SJSA1 (cell line): ENCODE data around the gene TMC1. TPM values are rescaled to one million over a fixed set of nuclear protein-coding genes. Genes with fewer than 3 reads are reported as not detected.
A peak's percentile ranks its signal among the peaks of the same experiment; 100 is the strongest.

ENCODE experiments used
- DNase-seq, 2 experiments: peaks; one replicate each; pipeline ENCODE4 v3.0.0-alpha.2; 2015 to 2020; ENCODE audit warnings: low spot score in 2 of 2, low read depth in 1 of 2
- H3K27ac ChIP-seq: fragments of 250-450 bp; sonication (Bioruptor Pico); 2 replicates; pipeline ENCODE4 v1.5.1; 2020; ENCODE audit warnings: mild to moderate bottlenecking, moderate library complexity
- H3K27me3 ChIP-seq: fragments of 250-450 bp; sonication (Bioruptor Pico); replicated peaks from 2 replicates; pipeline ENCODE4 v1.5.1; 2020; ENCODE audit warnings: mild to moderate bottlenecking, moderate library complexity
- H3K36me3 ChIP-seq: fragments of 250-450 bp; sonication (Bioruptor Pico); 2 replicates; pipeline ENCODE4 v1.5.1; 2020; ENCODE audit warnings: mild to moderate bottlenecking
- H3K4me1 ChIP-seq: fragments of 250-450 bp; sonication (Bioruptor Pico); replicated peaks from 2 replicates; pipeline ENCODE4 v1.6.1; 2021; ENCODE audit warnings: mild to moderate bottlenecking
- H3K4me3 ChIP-seq: fragments of 250-450 bp; sonication (Bioruptor Pico); 2 replicates; pipeline ENCODE4 v1.5.1; 2020; ENCODE audit warnings: mild to moderate bottlenecking
- H3K9me3 ChIP-seq: fragments of 250-450 bp; sonication (Bioruptor Pico); replicated peaks from 2 replicates; pipeline ENCODE4 v1.5.1; 2020; ENCODE audit warnings: mild to moderate bottlenecking
- total RNA-seq: library from RNA; depleted of rRNA; stranded (reverse); fragments of >200 nt; shearing (Covaris generic); gene quantifications from 2 replicates; pipeline ENCODE4 v1.2.3, GENCODE V29; 2014

TMC1 gene
- total RNA-seq, 1 experiment from 2014 or later = 0.84 TPM

- Histone ChIP-seq H3K9me3 (no peaks in the 10 kb centered on the region), H3K36me3 (no peaks in the 10 kb centered on the region), H3K4me3 (no peak overlapping the region), H3K27ac (no peak overlapping the region), H3K27me3 (no peaks in the 10 kb centered on the region), H3K4me1 (no peaks in the 10 kb centered on the region)
- no peak for DNase-seq
These were observed 286.5 kb downstream of the TMC1 start for GRCh38 chr9:72807765-72808445.

DNA sequence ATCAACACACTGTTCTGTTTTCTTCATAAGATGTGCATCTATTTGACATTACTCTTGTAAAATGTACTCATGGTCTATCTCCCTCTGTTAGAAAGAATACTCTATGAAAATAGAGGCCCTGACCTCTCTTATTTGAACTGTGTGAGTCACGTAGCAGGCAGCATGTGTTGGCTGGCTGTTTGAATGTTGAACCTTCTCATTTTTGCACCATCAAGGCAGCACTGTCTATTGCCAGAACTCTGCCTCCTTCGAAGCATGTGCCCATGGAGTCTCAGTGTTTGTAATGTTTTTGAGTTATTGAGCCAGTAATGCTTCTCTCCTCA lies 287.0 kb downstream of the TMC1 start:
- no peak overlapping the region for H3K4me3 ChIP-seq
- DNase-seq = no peak
- no peaks in the 10 kb centered on the region for H3K4me1 ChIP-seq
- no peaks in the 10 kb centered on the region for H3K9me3 ChIP-seq
- no peaks in the 10 kb centered on the region for H3K27me3 ChIP-seq
- no peak overlapping the region for H3K27ac ChIP-seq
- H3K36me3 ChIP-seq = no peaks in the 10 kb centered on the region

- no peak for DNase-seq
- H3K27me3 ChIP-seq = no peaks in the 10 kb centered on the region
- H3K36me3 ChIP-seq = no peaks in the 10 kb centered on the region
- H3K4me1 ChIP-seq = no peaks in the 10 kb centered on the region
- H3K27ac ChIP-seq = no peak overlapping the region
- no peaks in the 10 kb centered on the region for H3K9me3 ChIP-seq
- H3K4me3 ChIP-seq = no peak overlapping the region
These were observed 288.2 kb downstream of the TMC1 start for GRCh38 chr9:72809586-72809985.

DNA sequence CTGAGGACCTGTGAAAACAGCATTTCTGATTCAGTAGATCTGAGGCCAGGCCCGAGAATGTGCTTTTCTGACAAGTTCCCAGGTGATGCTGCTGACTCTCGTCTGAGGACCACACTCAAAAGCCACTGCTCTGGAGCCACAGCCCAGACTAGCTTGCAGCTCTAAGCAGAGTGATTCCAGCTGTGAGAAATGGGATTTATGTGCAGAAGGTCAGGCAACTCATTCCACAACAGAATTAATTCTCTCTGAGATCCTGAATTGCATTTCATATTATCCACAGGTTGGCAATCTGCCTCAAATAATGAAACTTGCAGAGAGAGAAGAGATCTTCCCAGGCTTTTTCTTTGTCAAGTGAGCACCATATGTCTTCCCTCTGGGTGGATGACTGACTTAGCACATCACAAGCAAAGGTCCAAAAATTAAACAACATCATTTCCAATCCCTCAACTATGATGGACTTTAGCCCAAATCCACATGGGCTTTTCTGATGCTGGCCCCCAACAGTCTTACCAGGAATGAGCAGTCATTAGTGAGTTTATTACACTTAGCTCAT lies 291.2 kb downstream of the TMC1 start:
- Histone ChIP-seq H3K9me3 (no peaks in the 10 kb centered on the region), H3K4me3 (no peak overlapping the region), H3K27me3 (no peaks in the 10 kb centered on the region), H3K36me3 (no peaks in the 10 kb centered on the region), H3K4me1 (no peaks in the 10 kb centered on the region), H3K27ac (no peak overlapping the region)
- DNase-seq = no peak

DNA sequence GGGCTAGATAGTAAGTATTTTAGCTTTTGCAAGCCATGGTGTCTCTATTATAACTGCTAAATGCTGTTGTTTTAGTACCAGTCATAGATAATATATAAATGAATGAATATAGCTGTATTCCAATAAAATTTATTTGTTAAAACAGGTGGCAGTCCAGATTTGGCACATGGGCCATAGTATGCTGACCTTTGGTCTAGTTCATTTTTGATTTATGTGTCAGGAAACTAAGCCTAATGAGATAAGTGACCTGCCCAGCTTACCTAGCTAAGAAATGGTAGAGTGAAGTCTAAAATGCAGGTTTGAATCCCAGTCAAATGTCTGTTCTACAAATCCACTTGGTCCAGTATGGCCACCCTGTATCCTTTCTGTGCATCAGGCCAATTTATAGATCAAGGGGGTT lies 292.1 kb downstream of the TMC1 start:
- no peaks in the 10 kb centered on the region for H3K4me1 ChIP-seq
- no peaks in the 10 kb centered on the region for H3K9me3 ChIP-seq
- no peak overlapping the region for H3K4me3 ChIP-seq
- H3K36me3 ChIP-seq = no peaks in the 10 kb centered on the region
- no peaks in the 10 kb centered on the region for H3K27me3 ChIP-seq
- DNase-seq = no peak
- H3K27ac ChIP-seq = no peak overlapping the region

GRCh38 chr9:72814083-72814597 lies 292.7 kb downstream of the TMC1 start:
- H3K4me3 ChIP-seq = no peak overlapping the region
- H3K4me1 ChIP-seq = no peaks in the 10 kb centered on the region
- H3K36me3 ChIP-seq = no peaks in the 10 kb centered on the region
- DNase-seq = no peak
- H3K27ac ChIP-seq = no peak overlapping the region
- no peaks in the 10 kb centered on the region for H3K27me3 ChIP-seq
- H3K9me3 ChIP-seq = no peaks in the 10 kb centered on the region

DNA sequence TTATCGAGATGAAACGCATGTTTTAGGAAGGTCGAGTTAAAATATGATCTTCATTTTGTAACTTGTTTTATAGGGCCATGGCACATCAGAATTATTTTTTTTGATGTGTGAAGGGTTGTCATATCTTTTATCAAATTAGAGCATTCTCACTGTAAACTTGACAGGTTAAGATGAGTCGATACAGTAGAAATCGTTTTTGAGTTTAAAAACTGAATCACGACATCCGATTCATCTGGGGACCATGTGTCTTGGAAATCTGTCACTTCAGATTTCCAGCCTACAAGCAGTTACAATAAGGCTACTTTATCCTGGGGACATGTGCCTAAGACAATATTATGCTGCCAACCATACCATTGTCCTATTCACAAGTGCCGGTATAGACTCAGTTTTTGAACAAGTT lies 295.3 kb downstream of the TMC1 start:
- no peak for DNase-seq
- H3K9me3 ChIP-seq = no peaks in the 10 kb centered on the region
- no peak overlapping the region for H3K27ac ChIP-seq
- H3K27me3 ChIP-seq = no peaks in the 10 kb centered on the region
- H3K4me1 ChIP-seq = no peaks in the 10 kb centered on the region
- no peaks in the 10 kb centered on the region for H3K36me3 ChIP-seq
- no peak overlapping the region for H3K4me3 ChIP-seq

DNA sequence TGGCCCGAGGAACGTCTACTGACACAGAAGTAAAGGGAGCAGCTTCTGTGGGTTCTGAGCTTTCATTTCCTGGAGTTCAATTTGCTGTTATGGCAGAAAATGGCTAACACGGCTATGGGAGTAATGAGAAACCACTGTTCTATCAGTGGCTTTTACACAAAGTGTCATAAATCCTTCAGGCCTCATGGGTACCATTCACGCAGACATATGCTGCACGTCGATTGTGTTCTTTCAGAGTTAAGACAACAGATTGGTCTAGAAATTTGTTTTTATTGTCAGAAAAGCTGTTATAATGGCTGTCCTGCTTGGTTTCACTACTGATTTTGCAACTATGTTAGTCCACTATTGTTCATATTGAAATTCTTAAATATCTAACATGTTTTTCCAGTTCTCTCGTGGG lies 296.0 kb downstream of the TMC1 start:
- Histone ChIP-seq H3K9me3 (no peaks in the 10 kb centered on the region), H3K4me1 (no peaks in the 10 kb centered on the region), H3K27me3 (no peaks in the 10 kb centered on the region), H3K27ac (no peak overlapping the region), H3K36me3 (no peaks in the 10 kb centered on the region), H3K4me3 (no peak overlapping the region)
- DNase-seq = no peak

GRCh38 chr9:72818385-72818784 lies 297.0 kb downstream of the TMC1 start:
- H3K36me3 ChIP-seq = no peaks in the 10 kb centered on the region
- H3K4me3 ChIP-seq = no peak overlapping the region
- H3K4me1 ChIP-seq = no peaks in the 10 kb centered on the region
- no peak for DNase-seq
- H3K27ac ChIP-seq = no peak overlapping the region
- H3K27me3 ChIP-seq = no peaks in the 10 kb centered on the region
- H3K9me3 ChIP-seq = no peaks in the 10 kb centered on the region

- no peak for DNase-seq
- no peaks in the 10 kb centered on the region for H3K27me3 ChIP-seq
- no peaks in the 10 kb centered on the region for H3K36me3 ChIP-seq
- peaks cover 10% of the 10 kb centered on the region for H3K4me1 ChIP-seq
- H3K27ac ChIP-seq = no peak overlapping the region
- H3K9me3 ChIP-seq = no peaks in the 10 kb centered on the region
- H3K4me3 ChIP-seq = no peak overlapping the region
These were observed 302.6 kb downstream of the TMC1 start for GRCh38 chr9:72823971-72824370.

DNA sequence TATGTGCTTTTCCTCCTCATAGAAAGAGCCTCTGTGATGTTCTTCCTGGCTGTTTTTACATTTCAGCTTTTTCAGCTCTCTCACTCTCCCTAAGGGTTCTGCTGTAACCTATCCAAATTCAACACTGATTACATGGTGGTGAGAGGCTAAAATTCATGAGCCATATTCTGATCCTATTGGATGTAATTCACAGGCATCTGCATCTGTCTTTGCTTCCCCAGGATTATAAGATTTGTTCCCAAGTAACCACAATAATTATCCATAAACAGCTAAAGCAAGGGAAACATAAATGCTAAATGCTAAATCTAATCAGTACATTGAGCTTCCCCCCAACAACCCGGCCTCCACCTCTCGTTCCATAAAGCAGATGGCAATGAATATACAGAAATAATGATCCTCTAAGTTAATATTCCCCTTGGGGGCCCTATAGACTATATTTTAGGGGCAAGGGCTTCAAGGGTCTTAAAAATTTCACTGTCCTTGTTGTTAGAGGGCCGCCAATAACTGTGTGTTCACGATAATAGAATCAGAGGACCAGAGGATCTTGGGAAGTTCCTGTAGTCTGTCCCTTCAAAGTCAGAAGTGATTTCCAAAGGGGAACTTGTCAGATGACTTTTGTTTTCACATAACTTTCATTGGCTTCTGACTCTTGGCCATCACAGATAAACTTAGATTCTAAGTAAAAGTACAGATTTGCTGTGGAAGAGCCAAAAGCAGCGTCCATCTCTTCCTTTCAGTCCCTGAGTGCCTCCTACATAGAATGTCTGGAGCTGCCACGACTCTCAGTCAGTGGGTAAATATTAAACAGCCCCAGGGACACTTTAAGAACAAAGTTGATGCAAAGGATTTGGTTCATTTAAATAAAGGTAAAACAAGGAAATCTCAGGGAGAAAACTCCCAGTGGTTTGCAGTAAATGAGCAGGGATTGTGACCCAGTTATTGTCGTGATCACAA lies 305.9 kb downstream of the TMC1 start:
- Histone ChIP-seq H3K4me3 (no peak overlapping the region), H3K9me3 (no peaks in the 10 kb centered on the region), H3K27ac (no peak overlapping the region), H3K36me3 (no peaks in the 10 kb centered on the region), H3K4me1 (peaks cover 10% of the 10 kb centered on the region), H3K27me3 (no peaks in the 10 kb centered on the region)
- no peak for DNase-seq

- peak in 1 of 2 experiments; percentile 42 for DNase-seq
These were observed 306.7 kb downstream of the TMC1 start for GRCh38 chr9:72827950-72828731.

GRCh38 chr9:72834994-72835393 lies 313.6 kb downstream of the TMC1 start:
- H3K9me3 ChIP-seq = no peaks in the 10 kb centered on the region
- DNase-seq = no peak
- no peaks in the 10 kb centered on the region for H3K27me3 ChIP-seq
- no peaks in the 10 kb centered on the region for H3K36me3 ChIP-seq
- H3K4me1 ChIP-seq = no peaks in the 10 kb centered on the region
- no peak overlapping the region for H3K27ac ChIP-seq
- no peak overlapping the region for H3K4me3 ChIP-seq

More at GRCh38 chr9:72827950-72828731, 306.7 kb downstream of the TMC1 start:
- Histone ChIP-seq H3K27me3 (no peaks in the 10 kb centered on the region), H3K4me3 (no peak overlapping the region), H3K9me3 (no peaks in the 10 kb centered on the region), H3K4me1 (peaks cover 10% of the 10 kb centered on the region), H3K27ac (no peak overlapping the region), H3K36me3 (no peaks in the 10 kb centered on the region)
